Measurements from ENCODE around the gene ALDOC.

ALDOC gene

GRCh38 chr17:28551421-28552175 lies 25.1 kb downstream of the ALDOC start:
- DNase-seq: peak; percentile 53

GRCh38 chr17:28550858-28551257 lies 25.8 kb downstream of the ALDOC start:
- no peak for DNase-seq

- DNase-seq: no peak
These were observed 27.2 kb downstream of the ALDOC start for GRCh38 chr17:28549236-28550132.

GRCh38 chr17:28548417-28549130 lies 28.1 kb downstream of the ALDOC start:
- no peak for DNase-seq

GRCh38 chr17:28547623-28548416 lies 28.9 kb downstream of the ALDOC start:
- DNase-seq: peak; percentile 81

- no peak for DNase-seq
These were observed 29.5 kb downstream of the ALDOC start for GRCh38 chr17:28547096-28547622.

- DNase-seq: no peak
These were observed 30.8 kb downstream of the ALDOC start for GRCh38 chr17:28545787-28546415.

- no peak for DNase-seq
These were observed 31.6 kb downstream of the ALDOC start for GRCh38 chr17:28545141-28545503.

- no peak for DNase-seq
These were observed 32.1 kb downstream of the ALDOC start for GRCh38 chr17:28544402-28545140.

- DNase-seq: no peak
These were observed 35.3 kb downstream of the ALDOC start for GRCh38 chr17:28541439-28541838.

- DNase-seq: no peak
These were observed 36.5 kb downstream of the ALDOC start for GRCh38 chr17:28540231-28540630.

- DNase-seq: no peak
These were observed 38.3 kb downstream of the ALDOC start for GRCh38 chr17:28538296-28538895.

- no peak for DNase-seq
These were observed 39.5 kb downstream of the ALDOC start for GRCh38 chr17:28537219-28537610.

- no peak for DNase-seq
These were observed 40.0 kb downstream of the ALDOC start for GRCh38 chr17:28536532-28537218.

GRCh38 chr17:28534740-28535375 lies 41.8 kb downstream of the ALDOC start:
- DNase-seq: no peak

GRCh38 chr17:28533091-28533807 lies 43.4 kb downstream of the ALDOC start:
- DNase-seq: no peak

GRCh38 chr17:28532050-28532960 lies 44.4 kb downstream of the ALDOC start:
- no peak for DNase-seq

GRCh38 chr17:28530926-28531325 lies 45.8 kb downstream of the ALDOC start:
- no peak for DNase-seq

All from DMS53 (cell line).